ENCODE results near the gene CDH13.

Gene CDH13

DNA sequence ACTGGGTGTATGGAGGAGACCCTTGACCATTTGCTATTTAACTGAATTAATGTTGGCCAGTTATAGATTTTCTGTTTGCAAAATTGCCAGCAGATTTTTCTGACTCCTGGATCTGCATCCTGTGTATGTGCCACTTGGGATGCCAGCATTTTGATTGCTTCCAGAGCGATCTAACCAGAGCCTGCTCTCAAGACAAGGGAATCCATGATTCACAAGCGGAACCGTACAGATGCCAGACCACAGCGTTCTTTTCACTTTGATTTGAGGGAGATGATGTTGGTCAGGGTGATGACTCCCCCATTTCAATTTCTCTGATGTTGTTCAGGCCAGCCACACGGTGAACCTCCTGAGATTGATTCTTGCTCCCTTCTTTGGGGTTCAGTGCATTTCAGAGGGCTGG, 228.7 kb downstream of the CDH13 start:
- DNase-seq: no peak

DNA sequence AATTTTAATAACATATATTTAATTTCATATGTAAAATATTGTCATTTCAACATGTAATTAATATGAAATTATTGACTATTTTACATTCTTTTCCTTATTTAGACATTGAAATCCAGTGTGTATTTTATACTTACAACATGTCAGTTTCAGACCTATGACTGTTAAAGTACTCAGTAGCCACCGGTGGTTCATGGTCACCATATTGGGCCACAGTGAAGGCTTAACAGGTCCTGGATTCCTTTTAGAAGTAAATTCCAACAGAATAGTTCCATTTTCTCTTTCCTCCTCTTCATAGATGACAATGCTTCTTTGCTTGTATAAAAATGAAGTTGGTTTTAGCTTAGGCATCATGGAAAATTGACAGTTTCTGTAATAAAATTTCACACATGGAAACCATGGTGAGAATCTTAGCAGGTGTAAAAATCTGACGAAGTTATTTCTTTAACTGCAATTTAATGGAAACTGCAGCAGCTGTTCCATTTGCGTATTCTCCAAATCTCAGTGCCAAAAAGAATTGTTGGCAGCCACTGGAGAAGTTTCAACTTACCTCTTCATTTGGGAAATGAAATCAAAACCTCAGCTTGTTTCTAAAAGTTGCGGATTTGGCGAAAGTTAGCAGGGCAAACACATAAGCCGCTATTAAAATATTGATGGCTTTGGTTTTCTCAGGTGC, 231.1 kb downstream of the CDH13 start:
- DNase-seq: no peak

- DNase-seq: no peak
Observed at GRCh38 chr16:82859662-82860061, 232.9 kb downstream of the CDH13 start.

DNA sequence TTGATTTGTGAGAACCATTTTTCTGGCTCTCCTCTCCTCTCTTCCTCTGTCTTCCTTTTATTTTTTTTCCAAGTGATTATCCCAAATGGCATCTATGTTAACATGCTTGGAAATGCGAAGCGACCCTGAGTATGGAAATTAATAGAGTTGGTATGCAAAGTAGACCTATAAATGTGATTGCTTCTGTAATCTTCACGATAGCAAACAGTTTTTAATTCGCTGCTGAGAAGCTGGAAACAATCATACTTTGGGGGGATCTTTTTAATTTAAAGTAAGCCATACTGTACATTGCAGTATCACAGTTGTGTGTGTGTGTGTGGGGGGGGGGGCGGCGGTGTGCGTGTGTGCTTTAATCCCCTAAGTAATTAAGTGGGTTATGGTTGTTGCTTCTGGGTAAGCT, 233.3 kb downstream of the CDH13 start:
- no peak for DNase-seq

DNA sequence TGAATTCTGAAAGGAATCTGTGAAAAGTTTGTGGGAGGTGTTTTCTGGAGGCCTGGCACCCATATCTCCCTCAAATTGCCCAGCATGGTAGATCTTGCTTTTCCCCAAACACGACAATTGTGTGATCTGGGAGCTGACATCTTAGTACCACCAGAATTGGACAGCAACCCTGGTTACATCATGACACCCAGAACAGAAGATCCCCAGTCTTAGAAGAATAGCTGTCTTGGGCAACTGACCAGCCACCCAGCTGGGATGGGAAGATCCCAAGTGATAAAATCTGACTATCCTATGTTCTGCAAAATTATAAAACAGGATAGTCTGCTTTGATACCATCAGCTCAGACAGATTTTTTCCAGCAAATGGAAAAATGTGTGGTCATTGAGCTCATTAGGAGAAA, 235.3 kb downstream of the CDH13 start:
- no peak for DNase-seq

- no peak for DNase-seq
Observed at GRCh38 chr16:82864332-82865040, 237.7 kb downstream of the CDH13 start.

- DNase-seq: no peak
Observed at GRCh38 chr16:82865412-82865811, 238.6 kb downstream of the CDH13 start.

GRCh38 chr16:82867485-82867884, 240.7 kb downstream of the CDH13 start:
- DNase-seq: no peak

DNA sequence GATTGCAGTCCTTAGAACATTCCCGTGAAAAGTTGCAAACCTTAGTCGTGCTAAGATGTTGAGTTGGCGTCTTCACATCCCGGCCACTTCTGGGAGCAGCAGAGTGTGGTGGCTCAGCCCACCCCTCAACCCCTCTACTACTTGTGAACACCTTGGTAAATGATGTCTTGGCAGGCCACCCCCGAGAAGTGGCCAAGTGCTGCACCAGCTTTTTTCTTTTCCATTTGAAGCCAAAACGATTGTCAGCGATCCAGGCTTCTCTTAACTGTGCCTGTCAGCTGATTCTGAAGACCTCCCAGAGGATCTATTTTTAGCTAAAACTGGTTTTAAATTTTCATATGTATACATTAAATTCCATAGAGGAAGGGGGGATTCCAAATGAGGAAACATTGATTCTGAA, 247.5 kb downstream of the CDH13 start:
- no peak for DNase-seq

DNA sequence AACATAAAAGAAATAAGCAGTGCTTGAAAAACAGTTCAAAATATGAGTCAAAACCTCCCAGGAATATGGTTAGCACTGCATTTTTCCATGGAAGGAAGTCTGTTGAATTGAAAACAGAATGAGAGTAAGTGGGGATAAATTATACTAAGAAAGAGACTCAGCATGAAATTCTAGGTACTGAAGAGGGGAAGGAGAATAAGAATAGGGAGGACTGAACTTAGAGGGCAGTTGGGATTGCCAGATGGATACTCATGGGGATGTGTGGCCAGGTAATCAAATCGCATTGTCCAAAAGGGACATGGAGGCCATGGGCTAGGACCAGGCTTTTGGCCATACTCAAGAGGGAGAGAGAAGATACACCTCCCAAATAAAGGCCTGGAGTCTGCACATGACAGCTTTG, 247.9 kb downstream of the CDH13 start:
- DNase-seq: no peak

DNA sequence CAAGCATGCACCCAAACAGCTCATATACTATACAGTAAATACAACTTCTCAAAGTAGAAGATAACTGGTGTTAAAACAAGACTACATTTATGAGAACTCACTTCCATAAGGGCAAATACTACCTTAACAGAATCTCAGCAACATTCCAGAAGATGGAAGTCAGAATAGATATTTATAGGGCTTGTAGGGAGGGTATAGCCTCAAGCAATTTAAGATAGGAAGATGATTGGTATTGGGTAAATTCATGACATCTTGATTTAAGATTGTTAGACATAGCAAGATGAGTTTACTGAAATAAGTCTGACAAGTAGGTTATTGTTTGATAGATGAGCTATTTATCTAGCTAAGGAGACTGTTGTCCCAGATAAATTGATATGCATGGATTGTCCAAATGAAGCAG, 250.2 kb downstream of the CDH13 start:
- no peak for DNase-seq

DNA sequence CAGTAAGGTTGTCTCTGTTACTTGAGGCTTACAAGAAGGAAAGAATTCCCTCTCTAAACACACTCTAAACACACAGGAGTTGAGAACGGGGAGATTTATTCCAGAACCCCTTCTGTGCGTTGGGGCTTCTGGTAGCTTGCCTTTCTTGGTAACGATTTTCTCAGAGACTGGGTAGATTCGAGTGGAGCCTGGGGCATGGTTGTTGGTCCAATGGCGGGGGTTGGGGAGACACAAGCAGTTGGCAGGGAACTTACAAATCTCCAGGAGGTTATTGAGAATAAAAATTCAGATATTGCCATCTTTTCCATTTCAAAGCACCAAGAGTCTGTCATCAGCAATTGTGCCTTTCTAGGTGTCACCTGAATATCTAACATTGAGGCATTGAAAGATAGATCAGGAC, 251.7 kb downstream of the CDH13 start:
- no peak for DNase-seq

- DNase-seq: no peak
Observed at GRCh38 chr16:82880346-82880745, 253.6 kb downstream of the CDH13 start.

GRCh38 chr16:82881516-82881915, 254.7 kb downstream of the CDH13 start:
- DNase-seq: no peak

DNA sequence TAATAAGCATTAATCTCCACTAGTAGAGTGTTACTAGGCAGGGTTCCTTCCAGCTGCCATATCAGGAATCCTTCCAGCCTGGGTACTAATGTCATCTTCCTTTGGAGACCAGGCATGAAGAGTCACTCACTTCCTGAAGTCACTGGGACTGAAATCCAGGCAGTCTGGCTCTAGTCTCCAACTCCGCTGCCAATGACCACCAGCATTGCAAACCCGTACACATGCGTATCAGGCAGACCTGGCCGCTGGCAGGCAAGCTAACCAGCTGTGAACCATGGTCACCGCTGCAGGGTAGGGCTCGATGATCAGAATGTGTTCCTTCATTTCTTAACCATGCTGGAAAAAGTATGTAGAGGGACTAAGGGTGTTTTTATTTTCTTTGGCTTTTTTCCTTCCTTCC, 255.5 kb downstream of the CDH13 start:
- no peak for DNase-seq

GRCh38 chr16:82882982-82883835, 256.4 kb downstream of the CDH13 start:
- DNase-seq: no peak

DNA sequence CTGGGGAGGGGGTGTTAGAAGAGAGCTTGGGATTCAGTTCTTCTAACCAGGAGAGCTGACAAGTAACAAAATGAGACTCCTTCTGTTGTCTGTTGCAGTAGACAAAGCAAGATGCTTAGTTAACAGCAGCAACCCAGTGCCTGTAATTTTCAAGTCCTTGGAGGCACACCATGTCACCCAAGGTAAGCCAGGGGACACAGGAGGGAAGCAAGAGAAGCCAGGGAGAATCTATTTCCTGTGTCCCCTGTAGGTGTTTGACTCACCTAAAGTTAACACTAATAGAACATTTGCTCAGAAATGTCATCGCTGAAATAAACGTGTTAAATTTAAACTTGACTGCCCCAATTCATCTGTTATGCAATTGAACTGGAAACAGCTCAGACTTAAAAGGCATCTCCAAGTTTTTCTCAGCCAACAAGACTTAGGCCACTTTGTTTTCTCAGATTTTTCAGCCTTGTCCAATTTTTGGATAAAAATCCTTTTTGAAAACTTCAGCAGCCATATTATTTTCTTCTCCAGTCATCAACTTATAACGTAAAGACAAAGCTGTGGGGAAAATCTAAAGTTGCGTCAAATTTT, 257.6 kb downstream of the CDH13 start:
- DNase-seq: no peak

- DNase-seq: no peak
Observed at GRCh38 chr16:82886146-82886545, 259.4 kb downstream of the CDH13 start.

- no peak for DNase-seq
Observed at GRCh38 chr16:82888591-82889001, 261.8 kb downstream of the CDH13 start.

DNA sequence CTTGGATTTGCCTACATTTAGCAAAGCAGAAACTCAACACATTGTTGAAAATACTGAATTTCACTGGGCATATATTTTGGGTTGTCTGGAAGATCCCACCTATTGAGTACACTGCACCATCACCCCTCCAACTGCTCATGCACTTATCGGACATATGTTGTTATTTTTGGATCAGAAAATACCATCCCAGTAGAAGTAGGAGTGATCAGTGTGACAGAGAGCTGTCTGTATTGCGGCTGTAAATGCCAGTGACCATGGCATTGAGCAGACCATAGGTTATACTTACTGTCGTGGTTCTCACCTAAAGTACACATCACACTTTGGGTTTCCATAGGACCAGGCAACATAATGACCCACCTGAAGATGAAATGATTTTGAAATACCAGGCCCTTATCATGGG, 264.7 kb downstream of the CDH13 start:
- no peak for DNase-seq

DNA sequence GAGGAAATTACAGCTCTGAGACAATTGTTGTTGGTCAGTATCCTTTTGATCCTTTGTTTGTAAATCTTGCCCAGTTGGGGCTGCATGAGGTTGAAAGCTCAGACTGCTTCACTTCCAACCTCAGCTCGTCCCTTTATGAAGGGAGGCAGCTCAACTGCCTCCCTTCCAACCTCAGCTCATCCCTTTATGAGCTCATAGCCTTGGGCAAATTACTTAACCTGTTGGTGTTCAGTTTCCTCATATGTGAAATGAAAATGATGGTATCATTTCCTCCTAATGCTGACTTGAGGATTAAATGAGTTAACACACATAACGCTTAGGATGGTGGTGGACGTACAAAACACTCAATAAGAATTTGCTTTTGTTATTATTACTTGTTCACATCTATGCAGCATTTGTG, 265.1 kb downstream of the CDH13 start:
- DNase-seq: no peak

DNA sequence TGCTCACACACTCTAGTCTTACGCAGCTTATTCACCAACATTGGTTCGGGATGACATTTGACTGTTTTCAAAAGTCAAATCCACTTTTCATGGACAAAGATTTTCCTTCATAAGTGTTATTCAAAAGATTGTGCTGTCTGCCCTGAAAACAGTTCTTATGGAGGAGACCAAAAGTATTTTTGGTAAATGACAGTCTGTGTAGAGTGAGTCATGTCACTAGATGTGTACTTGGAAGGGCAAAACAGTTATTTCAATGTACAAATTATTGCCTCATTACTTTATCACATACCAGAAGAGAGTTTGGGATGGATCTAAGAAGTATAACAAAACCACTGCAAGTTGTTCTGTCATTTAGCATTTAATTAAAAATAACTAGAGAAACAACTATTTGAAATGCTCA, 265.6 kb downstream of the CDH13 start:
- DNase-seq: no peak

DNA sequence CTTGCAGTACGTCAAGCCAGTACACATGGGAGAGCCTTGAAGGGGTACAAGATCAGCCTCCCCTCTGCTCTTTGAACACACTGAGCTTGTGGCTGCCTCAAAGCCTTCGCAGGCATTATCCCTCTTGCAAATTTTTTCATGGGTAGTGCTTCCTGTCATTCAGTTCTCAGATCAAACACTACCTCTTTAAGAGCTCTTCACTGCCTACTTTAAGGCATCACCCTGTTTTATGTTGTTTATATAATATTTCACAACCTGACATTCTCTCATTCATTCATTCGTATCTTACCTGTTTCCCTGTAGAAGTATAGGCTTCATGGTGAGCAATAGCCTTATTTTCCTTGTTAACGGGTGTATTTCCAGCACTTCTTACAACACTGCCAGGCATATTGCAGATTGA, 269.1 kb downstream of the CDH13 start:
- no peak for DNase-seq

DNA sequence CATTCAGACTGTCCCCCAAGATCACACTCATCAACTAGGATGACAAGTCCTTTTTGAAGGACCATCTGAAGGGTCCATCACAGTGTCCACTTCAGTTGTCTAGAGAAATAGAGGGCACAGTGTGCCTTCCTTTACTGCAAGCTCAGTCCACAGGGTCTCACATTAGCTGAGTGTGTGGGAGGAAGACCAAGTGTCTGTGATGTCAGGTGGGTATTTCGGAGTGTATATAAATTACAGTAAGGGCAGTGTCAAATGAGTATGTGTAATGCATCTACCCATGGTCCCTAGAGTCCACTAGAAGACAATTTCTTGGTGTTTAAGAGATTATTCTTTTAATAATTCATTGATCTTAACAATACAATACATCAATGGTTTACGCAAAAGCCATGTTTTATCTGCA, 272.2 kb downstream of the CDH13 start:
- no peak for DNase-seq
